GM13977 (cell line): Measurements from ENCODE around the gene TCOF1.

Experiments used
- DNase-seq: peaks from one replicate; pipeline ENCODE4 v3.0.0; 2012; ENCODE audit warnings: low spot score
- in situ Hi-C: fragments of 300-500 bp; cut with MboI; formaldehyde crosslinking; loops from one replicate; pipeline ENCODE4 v1.12.0; 2022; ENCODE audit warnings: low sequenced_read_pairs, low pct_unique_long_range_greater_than_20kb, mixed read lengths, inconsistent platforms; ENCODE audit not compliant: unreplicated experiment
- TF ChIP-seq, protein P1 (sequence below): IDR thresholded peaks from 2 replicates; pipeline ENCODE4 v1.5.1; 2012; ENCODE audit warnings: mild to moderate bottlenecking, control low read depth; ENCODE audit not compliant: insufficient read depth; ENCODE audit errors: extremely low read depth, missing control alignments

Gene TCOF1

DNA sequence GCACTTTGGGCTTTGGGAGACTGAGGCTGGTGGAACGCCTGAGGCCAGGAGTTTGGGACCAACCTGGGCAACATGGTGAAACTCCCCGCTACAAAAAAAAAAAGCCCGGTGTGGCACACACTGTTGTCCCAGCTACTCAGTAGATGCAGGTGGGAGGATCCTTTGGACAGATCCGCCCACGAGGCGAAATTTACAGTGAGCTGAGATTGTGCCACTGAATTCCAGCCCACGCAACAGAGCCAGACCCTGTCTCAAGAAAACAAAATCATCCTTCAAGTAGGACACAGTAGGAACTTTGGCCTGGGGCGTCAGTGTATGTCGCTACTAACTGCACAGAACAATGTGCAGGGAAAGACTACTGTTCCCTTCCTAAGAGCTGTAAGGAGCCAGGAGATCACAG is 87.3 kb downstream of the TCOF1 start:
- TF ChIP-seq, protein P1, sequence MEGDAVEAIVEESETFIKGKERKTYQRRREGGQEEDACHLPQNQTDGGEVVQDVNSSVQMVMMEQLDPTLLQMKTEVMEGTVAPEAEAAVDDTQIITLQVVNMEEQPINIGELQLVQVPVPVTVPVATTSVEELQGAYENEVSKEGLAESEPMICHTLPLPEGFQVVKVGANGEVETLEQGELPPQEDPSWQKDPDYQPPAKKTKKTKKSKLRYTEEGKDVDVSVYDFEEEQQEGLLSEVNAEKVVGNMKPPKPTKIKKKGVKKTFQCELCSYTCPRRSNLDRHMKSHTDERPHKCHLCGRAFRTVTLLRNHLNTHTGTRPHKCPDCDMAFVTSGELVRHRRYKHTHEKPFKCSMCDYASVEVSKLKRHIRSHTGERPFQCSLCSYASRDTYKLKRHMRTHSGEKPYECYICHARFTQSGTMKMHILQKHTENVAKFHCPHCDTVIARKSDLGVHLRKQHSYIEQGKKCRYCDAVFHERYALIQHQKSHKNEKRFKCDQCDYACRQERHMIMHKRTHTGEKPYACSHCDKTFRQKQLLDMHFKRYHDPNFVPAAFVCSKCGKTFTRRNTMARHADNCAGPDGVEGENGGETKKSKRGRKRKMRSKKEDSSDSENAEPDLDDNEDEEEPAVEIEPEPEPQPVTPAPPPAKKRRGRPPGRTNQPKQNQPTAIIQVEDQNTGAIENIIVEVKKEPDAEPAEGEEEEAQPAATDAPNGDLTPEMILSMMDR: no peak
- in situ Hi-C loops: no loop called here
- no peak for DNase-seq

DNA sequence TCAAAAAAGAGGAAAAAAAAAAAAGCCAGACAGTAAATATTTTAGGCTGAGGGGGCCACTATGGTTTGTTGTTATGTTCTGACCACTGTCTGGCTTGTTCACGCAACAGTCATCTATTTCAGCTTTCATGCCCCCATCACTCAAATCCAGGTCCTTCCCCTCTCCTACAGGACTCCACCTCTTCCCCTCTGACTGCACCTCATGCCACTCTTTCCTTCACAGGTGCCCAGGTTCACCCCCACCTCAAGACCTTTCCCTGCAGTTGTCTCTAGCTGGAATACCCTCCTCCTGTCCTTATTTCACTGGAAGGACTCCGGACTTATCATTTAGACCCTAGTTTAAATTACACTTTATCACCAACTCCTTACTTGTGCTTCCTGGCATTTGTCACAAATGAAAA is 88.6 kb downstream of the TCOF1 start:
- TF ChIP-seq, protein P1: no peak
- DNase-seq: no peak
- in situ Hi-C loops: no loop called here

DNA sequence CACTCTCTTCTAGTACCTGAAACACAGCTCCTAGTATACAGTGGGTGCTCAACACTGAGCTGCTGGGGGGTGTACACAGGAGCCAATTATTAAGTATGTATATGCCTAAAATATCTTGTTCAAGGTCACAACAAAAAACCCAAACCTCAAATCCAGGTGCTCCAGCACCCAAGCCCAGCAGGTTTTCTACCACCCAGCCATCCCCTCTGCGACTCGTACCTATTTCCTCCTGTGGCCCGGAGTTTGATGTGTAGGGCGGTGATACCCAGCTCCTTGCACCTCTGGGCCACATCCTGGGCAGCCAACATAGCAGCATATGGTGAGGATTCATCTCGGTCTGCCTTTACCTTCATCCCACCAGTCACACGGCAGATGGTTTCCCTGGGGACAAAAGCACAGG is 89.1 kb downstream of the TCOF1 start:
- DNase-seq: no peak
- TF ChIP-seq, protein P1: no peak
- in situ Hi-C loops: no loop called here

DNA sequence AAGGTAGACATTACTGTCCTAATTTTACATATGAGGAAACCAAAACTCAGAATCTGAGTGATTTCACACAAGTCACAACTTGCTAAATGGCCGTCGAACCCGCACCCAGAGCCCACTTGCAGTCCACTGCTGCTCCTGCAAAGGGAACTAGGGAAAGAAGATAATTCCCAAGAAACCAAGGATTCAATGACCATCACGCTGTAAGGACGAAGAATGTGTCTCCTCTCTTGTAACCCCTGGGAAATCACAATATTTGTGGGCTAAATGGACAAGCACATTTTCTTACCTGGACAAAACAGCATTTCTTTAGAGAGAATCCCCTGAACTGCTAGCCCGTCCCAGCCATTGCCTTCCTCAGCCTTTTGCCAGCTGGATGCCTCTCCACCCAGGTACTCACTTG is 89.7 kb downstream of the TCOF1 start:
- TF ChIP-seq, protein P1: no peak
- in situ Hi-C loops: no loop called here
- no peak for DNase-seq

DNA sequence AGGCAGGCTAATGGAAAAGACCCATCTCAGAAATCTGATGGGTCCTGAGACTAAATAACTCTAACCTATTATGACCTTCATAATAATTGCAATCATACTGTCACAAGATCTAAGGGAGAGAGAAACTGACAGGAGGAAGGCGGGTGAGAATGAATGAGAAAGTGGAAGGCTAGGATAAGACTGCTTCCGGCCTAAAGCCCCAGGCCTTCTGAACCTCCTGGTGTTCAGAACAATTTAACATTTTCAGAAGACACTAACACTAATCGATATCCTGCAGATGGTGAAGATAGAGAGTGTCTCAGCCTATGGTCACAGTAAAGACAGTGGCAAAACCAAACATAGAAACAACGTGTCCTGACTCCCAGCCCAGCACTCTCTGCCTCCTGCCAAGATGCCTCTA is 90.8 kb downstream of the TCOF1 start:
- in situ Hi-C loops: no loop called here
- TF ChIP-seq, protein P1: no peak
- DNase-seq: no peak

DNA sequence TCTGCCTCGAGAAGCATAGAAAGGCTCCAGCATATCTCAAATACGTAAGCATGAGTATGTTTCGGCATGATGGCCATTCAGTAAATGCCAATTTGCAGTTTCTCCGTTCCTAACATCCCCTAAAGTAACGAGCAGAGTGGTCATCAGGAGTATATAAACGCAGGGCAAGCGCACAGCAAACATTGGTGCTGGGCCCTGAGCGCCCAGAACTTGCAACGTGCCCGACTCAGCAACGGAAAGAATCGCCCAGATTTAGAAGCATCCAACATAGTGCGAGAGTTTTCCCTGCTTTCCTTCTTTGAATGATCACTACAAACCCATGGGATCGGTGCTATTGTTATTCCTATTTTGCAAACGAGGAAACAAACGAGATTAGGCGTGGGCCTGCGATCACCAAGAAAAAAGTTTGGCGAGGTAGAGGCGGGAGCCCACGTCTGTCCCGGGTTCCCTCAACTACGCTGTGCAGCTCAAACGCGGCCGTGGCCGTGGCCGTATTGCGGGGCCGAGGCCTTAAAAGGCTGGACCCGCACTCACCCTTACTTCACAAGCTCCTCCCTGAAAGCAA is 91.5 kb downstream of the TCOF1 start:
- TF ChIP-seq, protein P1: no peak
- in situ Hi-C loops: no loop called here
- DNase-seq: no peak
